Peyer's patch (tissue), 4 donors: ENCODE results near the gene SEL1L3.

ENCODE experiments used
- CTCF ChIP-seq, 6 experiments: fragments of 450-650 bp in 4 of 6; fragments of 200-600 bp in 2 of 6; sonication (generic) in 1 of 6; IDR thresholded peaks; one replicate each; pipeline ENCODE4 v1.5.1; 2017 to 2019; ENCODE audit warnings: antibody characterized with exemption in 6 of 6, mild to moderate bottlenecking in 3 of 6, moderate library complexity in 1 of 6
- POLR2A ChIP-seq, 2 donors: fragments of 450-650 bp; IDR thresholded peaks; one replicate each; pipeline ENCODE4 v1.5.1; 2017; ENCODE audit warnings: antibody characterized with exemption in 2 of 2, mild to moderate bottlenecking in 2 of 2, moderate library complexity in 2 of 2

- TF ChIP-seq CTCF (IDR thresholded peaks at IDR 0.05) (no peak), POLR2A (IDR thresholded peaks at IDR 0.05) (no peak)
Measured at GRCh38 chr4:25775166-25775565, 87.6 kb downstream of the SEL1L3 start.
